MM.1S (cell line): ENCODE measurements around the gene ANKS4B.
"Not testable (repeated sequence)": the region's sequence is repeated elsewhere in the genome, so short reads cannot be mapped to it uniquely, and the experiment has no call there.

Experiments
- DNase-seq: peaks from one replicate; pipeline ENCODE4 v3.0.0-alpha.2; 2015
- H2AFZ ChIP-seq: fragments of 300-600 bp; sonication (generic); 2 replicates; pipeline ENCODE4 v1.6.0; 2016; ENCODE audit warnings: antibody characterized with exemption, low read length
- H3F3A ChIP-seq: fragments of 300-600 bp; sonication (generic); 2 replicates; pipeline ENCODE4 v1.6.1; 2016; ENCODE audit warnings: mild to moderate bottlenecking, antibody characterized with exemption, low read length, moderate library complexity, mixed read lengths; ENCODE audit not compliant: insufficient read depth
- H3K27ac ChIP-seq: fragments of 300-600 bp; sonication (generic); 2 replicates; pipeline ENCODE4 v1.5.1; 2016; ENCODE audit warnings: mild to moderate bottlenecking, low read length
- H3K27me3 ChIP-seq: fragments of 300-600 bp; sonication (generic); replicated peaks from 2 replicates; pipeline ENCODE4 v1.6.0; 2016; ENCODE audit warnings: low read length; ENCODE audit not compliant: insufficient read depth
- H3K36me3 ChIP-seq: fragments of 300-600 bp; sonication (generic); replicated peaks from 2 replicates; pipeline ENCODE4 v1.6.1; 2016; ENCODE audit warnings: mild to moderate bottlenecking, low read length, mixed read lengths; ENCODE audit not compliant: insufficient read depth
- H3K4me1 ChIP-seq: fragments of 300-600 bp; sonication (generic); 2 replicates; pipeline ENCODE4 v1.6.1; 2016; ENCODE audit warnings: low read length, mixed read lengths
- H3K4me2 ChIP-seq: fragments of 300-600 bp; sonication (generic); 2 replicates; pipeline ENCODE4 v1.6.0; 2016; ENCODE audit warnings: low read depth, low read length
- H3K4me3 ChIP-seq: fragments of 300-600 bp; sonication (generic); 2 replicates; pipeline ENCODE4 v1.5.1; 2016; ENCODE audit warnings: low read length, mixed read lengths
- H3K79me2 ChIP-seq: fragments of 300-600 bp; sonication (generic); 2 replicates; pipeline ENCODE4 v1.6.1; 2016; ENCODE audit warnings: mixed run types, low read length, mixed read lengths
- H3K9ac ChIP-seq: fragments of 300-600 bp; sonication (generic); 2 replicates; pipeline ENCODE4 v1.6.1; 2016; ENCODE audit warnings: low read length, mixed read lengths
- H3K9me2 ChIP-seq: fragments of 300-600 bp; sonication (generic); replicated peaks from 2 replicates; pipeline ENCODE4 v1.6.1; 2016; ENCODE audit warnings: mild to moderate bottlenecking, low read length, mixed read lengths; ENCODE audit not compliant: insufficient read depth
- H3K9me3 ChIP-seq: fragments of 300-600 bp; sonication (generic); replicated peaks from 2 replicates; pipeline ENCODE4 v1.6.1; 2016; ENCODE audit warnings: mild to moderate bottlenecking, low read length, mixed read lengths; ENCODE audit not compliant: insufficient read depth
- H4K20me1 ChIP-seq: fragments of 300-600 bp; sonication (generic); 2 replicates; pipeline ENCODE4 v1.6.1; 2016; ENCODE audit warnings: mild to moderate bottlenecking, low read length, moderate library complexity, mixed read lengths; ENCODE audit not compliant: insufficient read depth
- CTCF ChIP-seq: fragments of 300-600 bp; sonication (generic); IDR thresholded peaks from 2 replicates; pipeline ENCODE4 v1.5.1; 2016; ENCODE audit warnings: antibody characterized with exemption, low read length, mixed read lengths
- EZH2 ChIP-seq: fragments of 300-600 bp; sonication (generic); optimal IDR thresholded peaks from 2 replicates; pipeline ENCODE3; 2017; ENCODE audit warnings: low read depth, mild to moderate bottlenecking, antibody characterized with exemption, low read length, mixed read lengths
- EZH2phosphoT487 ChIP-seq: fragments of 300-600 bp; sonication (generic); IDR thresholded peaks from 2 replicates; pipeline ENCODE4 v1.6.1; 2018; ENCODE audit warnings: antibody characterized with exemption, low read length

Gene ANKS4B

GRCh38 chr16:21190599-21190998, 42.9 kb upstream of the ANKS4B start:
- H3F3A ChIP-seq = no peaks in the 10 kb centered on the region

GRCh38 chr16:21192991-21193390, 40.5 kb upstream of the ANKS4B start:
- Histone ChIP-seq H3K4me3 (no peak overlapping the region), H3K9ac (no peak overlapping the region), H3K9me2 (no peaks in the 10 kb centered on the region), H3K27me3 (no peaks in the 10 kb centered on the region), H3K9me3 (no peaks in the 10 kb centered on the region), H2AFZ (no peak overlapping the region), H3K4me2 (no peak overlapping the region), H3K36me3 (no peaks in the 10 kb centered on the region), H3K4me1 (no peaks in the 10 kb centered on the region), H3K27ac (no peak overlapping the region), H3K79me2 (no peaks in the 10 kb centered on the region), H4K20me1 (no peaks in the 10 kb centered on the region), H3F3A (no peaks in the 10 kb centered on the region)
- TF ChIP-seq EZH2 (no peak), EZH2phosphoT487 (no peak), CTCF (no peak)
- no peak for DNase-seq

More at GRCh38 chr16:21190599-21190998, 42.9 kb upstream of the ANKS4B start:
- DNase-seq = no peak
- Histone ChIP-seq H3K9me2 (no peaks in the 10 kb centered on the region), H3K27ac (no peak overlapping the region), H3K9ac (no peak overlapping the region), H3K9me3 (no peaks in the 10 kb centered on the region), H3K4me1 (no peaks in the 10 kb centered on the region), H4K20me1 (no peaks in the 10 kb centered on the region), H3K79me2 (no peaks in the 10 kb centered on the region), H3K4me3 (no peak overlapping the region), H3K27me3 (no peaks in the 10 kb centered on the region), H3K36me3 (no peaks in the 10 kb centered on the region), H3K4me2 (no peak overlapping the region), H2AFZ (no peak overlapping the region)
- TF ChIP-seq CTCF = no peak

GRCh38 chr16:21194771-21195301, 38.7 kb upstream of the ANKS4B start:
- Histone ChIP-seq H3K79me2 (no peaks in the 10 kb centered on the region), H3K4me1 (no peaks in the 10 kb centered on the region), H3K9me3 (no peaks in the 10 kb centered on the region), H3K4me3 (no peak overlapping the region), H3K36me3 (no peaks in the 10 kb centered on the region), H3F3A (no peaks in the 10 kb centered on the region), H4K20me1 (no peaks in the 10 kb centered on the region), H3K9me2 (no peaks in the 10 kb centered on the region), H3K4me2 (no peak overlapping the region), H3K27me3 (no peaks in the 10 kb centered on the region), H3K27ac (no peak overlapping the region), H3K9ac (no peak overlapping the region), H2AFZ (no peak overlapping the region)
- TF ChIP-seq EZH2phosphoT487 = no peak
- TF ChIP-seq EZH2 = no peak
- TF ChIP-seq CTCF = no peak
- DNase-seq = no peak

GRCh38 chr16:21195330-21195729, 38.2 kb upstream of the ANKS4B start:
- not testable (repeated sequence) for H3K9me2 ChIP-seq, H3K9me3 ChIP-seq, H2AFZ ChIP-seq, DNase-seq, H3F3A ChIP-seq, H3K36me3 ChIP-seq, H3K79me2 ChIP-seq, H4K20me1 ChIP-seq, H3K4me2 ChIP-seq, H3K4me1 ChIP-seq, H3K4me3 ChIP-seq, H3K27me3 ChIP-seq, H3K9ac ChIP-seq, H3K27ac ChIP-seq
